HG02610 (cell line): ENCODE data around the gene LCN15.
"Not testable (repeated sequence)": the region's sequence is repeated elsewhere in the genome, so short reads cannot be mapped to it uniquely, and the experiment has no call there.

Source experiments
- ATAC-seq: cut with Tn5 transposase; IDR thresholded peaks from one replicate; pipeline ENCODE4 v1.9.1; 2021; ENCODE audit warnings: mild to moderate bottlenecking, moderate library complexity; ENCODE audit not compliant: unreplicated experiment

LCN15 gene, protein sequence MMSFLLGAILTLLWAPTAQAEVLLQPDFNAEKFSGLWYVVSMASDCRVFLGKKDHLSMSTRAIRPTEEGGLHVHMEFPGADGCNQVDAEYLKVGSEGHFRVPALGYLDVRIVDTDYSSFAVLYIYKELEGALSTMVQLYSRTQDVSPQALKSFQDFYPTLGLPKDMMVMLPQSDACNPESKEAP

GRCh38 chr9:136764301-136764891 lies at the start of gene LCN15:
TSS of gene LCN15 (minus strand) at chr9:136764518. CDS start at chr9:136764488, 30 bp downstream.
- no peak for ATAC-seq

GRCh38 chr9:136808806-136809158 lies 44.5 kb upstream of the LCN15 start:
- ATAC-seq = no peak

DNA sequence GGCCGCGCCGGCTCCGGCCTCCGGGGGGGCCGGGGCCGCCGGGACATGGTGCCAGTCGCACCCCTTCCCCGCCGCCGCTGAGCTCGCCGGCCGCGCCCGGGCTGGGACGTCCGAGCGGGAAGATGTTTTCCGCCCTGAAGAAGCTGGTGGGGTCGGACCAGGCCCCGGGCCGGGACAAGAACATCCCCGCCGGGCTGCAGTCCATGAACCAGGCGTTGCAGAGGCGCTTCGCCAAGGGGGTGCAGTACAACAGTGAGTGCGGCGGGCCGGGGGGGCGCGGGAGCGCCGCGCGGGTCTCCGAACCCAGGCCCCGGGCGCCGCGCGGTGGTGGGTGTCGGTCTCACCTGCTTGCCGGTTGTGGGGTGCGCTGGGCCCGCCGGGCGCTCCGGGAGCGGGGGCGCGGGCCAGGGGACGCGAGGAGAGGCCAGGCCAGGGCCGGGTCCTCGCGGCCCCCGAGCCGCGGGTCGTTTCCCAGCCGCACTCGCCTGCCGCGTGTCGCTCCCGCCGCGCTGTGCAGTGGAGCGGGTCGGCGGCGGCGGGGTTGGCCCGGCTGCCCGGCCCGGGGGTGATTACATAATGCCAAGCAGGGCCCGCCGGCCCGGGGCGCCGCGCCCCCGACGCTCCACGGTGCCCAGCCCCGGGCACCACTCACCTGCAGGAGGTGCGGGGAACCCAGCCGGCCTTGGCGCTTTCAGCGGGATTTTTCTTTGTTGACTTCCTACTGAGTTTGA lies 43.9 kb upstream of the LCN15 start:
- peak; percentile 24 for ATAC-seq

DNA sequence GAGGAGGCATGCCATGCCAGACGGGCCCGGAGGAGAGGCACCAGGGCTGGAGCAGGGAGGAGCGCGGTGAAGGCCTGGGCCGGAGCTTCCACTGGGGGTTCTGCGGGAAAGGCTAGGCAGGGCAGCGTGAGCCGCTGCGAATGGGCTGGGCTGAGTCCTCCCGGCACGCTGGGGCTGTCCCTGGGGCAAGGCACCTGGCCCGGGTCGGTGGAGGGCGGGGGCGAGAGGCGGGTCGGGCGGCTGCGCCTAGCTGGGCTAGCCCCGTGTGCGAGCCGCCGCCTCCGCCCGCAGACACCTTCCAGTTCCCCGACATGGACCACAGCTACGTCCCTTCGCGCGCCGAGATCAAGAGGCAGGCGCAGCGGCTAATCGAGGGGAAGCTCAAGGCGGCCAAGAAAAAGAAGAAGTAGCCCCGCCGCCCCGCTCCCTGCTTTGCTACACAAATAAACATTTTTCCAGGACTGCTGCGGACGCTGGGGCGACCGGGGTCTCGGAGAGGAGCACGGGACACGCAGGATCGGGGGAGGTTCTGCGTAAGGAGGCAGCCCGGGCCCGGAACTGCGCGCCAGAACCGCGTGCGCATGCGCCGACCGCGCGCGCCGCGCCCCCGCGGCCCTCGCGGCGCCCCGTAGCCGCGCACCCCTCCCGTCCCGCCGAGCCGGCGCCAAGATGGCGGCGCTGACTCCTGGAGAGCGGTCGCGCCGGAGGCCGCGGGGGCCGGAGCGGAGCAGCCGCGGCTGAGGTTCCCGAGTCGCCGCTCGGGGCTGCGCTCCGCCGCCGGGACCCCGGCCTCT lies 43.2 kb upstream of the LCN15 start, which contains the start of gene RABL6:
RABL6 (plus strand) TSS at position 668 of the 794 bp plus-strand sequence. CDS start 249 bp downstream, outside the sequence.
- peak; percentile 69 for ATAC-seq

DNA sequence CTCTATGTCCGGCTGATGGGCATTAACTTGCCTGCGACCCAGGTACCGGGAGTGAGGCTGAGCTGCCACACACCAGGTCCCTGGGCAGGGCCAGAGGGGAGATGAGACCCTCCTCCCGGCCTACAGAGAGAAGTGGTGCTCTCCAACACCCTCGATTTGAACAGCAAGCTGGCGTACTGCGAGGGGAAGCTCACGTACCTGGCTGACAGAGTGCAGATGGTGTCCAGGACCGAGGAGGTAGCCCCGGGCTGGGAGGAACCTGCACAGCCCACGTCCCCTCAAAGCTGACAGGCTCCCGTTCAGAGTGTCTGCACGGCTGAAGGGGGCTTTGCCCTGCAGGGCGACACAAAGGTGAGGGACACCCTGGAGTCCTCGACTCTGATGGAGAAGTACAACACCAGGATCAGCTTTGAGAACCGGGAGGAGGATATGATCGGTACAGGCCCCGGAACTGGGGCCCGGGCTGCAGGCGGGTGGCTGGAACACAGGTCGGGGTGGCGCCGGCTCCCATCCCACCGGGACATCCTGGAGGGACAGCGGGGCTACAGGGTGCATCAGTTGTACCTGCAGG lies 42.4 kb upstream of the LCN15 start:
- no peak for ATAC-seq

GRCh38 chr9:136806067-136806466 lies 41.7 kb upstream of the LCN15 start:
- no peak for ATAC-seq

DNA sequence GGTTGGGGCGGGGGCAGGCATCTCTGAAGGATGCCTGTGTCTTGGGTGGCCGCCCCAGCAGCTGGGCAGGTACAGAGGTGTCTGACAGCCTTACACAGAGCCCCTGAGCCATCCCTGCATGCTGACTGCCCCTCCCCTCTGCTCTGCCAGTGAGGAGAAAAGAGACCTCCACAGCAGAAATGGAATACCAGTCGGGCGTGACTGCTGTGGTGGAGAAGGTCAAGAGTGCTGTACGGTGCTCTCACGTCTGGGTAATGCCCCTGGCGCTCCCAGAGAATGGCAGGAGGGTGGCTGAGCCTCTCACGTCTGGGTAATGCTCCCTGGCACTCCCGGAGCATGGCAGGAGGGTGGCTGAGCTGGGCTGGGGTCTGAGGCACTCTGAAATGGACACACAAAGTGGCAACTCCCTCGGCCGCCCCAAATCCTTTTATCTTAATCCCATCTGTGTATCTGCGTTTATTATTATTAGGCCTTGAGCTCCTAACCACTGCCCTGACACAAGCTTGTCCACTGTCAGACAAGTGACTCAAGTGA lies 41.0 kb upstream of the LCN15 start:
- no peak for ATAC-seq

DNA sequence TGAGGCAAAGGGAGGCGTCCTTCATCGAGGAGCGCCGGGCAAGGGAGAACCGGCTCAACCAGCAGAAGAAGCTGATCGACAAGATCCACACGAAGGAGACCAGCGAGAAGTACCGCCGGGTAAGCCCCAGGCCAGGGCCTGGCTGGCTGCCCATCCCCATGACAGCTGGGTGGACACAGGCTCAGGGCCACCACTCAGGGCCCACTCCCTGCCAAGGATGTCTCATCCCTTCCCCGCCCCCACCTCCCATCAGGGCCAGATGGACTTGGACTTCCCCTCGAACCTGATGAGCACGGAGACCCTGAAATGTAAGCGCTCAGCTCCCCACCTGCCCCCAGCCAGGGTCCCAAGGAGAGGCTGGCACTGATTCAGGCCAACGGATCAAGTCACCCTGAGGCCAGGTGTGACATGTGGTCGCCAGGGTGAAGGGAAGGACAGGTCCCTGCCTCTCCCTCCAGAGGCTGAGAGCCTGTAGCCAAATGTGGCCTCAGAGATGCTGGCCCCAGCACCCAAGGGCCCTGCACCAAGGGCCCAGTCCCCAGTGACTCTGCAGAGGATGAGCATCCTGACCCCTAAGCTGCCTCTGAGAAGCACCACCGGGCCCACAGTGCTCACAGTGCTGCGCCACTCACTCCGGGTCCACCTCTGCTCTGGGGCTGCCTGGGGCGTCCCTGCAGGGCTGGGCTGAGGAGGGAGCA lies 40.3 kb upstream of the LCN15 start:
- ATAC-seq = no peak

GRCh38 chr9:136803551-136804508 lies 39.5 kb upstream of the LCN15 start:
- no peak for ATAC-seq

- not testable (repeated sequence) for ATAC-seq
These were observed 38.8 kb upstream of the LCN15 start for GRCh38 chr9:136803009-136803550.

DNA sequence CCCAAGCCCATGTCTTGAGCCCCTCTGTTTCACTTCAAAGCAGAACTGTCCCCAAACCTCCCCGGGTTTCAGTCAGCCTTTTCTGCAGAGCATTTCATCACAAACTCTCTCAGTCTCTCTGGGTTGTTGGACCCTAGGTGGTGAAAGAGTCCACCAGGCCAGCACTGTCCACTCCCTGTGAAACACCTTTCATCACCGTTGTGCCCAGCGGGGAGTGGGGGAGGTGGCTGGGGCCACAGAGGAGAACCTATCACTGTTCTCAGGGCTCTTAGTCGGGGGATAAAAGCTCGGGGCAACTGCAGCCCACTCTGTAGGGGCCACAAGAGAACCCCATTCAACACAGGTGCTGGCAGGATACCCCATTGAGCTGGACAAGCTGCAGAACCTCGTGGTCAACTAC lies 38.0 kb upstream of the LCN15 start:
- ATAC-seq = no peak

- ATAC-seq = no peak
These were observed 35.7 kb upstream of the LCN15 start for GRCh38 chr9:136799854-136800657.

DNA sequence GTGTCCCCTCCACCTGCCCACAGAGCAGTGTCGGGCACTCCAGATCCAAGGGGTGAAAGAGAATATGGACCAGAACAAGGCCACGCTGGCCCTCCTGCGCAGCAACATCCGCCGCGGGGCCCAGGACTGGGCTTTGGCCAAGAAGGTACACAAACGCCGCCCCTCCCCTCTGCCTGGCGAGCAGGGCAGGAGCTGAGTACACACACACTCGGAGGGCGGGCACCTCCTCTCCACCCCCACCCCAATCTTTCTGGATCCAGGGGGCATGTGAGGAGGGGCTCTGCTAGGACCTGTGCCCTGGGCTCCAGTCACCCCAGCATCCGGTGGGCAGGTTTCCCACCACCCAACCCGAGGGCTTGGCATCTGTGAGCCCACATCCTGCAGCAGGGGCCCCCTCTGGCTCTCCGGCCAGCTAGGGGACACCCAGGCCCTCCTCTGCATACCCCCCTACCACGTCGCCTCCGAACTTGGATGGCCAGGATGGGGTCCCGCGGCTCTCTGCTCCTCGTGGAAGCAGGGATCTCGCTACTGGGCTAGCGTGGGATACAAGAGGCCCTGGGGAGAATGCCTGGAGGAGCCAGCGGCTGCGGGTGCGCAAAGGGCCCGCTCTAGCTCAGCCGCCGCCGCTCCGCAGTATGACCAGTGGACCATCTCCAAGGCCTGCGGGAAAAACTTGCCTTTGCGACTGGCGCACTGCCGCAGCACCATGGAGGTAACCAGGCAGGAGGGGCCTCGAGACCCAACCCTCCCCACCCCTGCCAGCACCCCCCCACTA lies 34.9 kb upstream of the LCN15 start:
- ATAC-seq = no peak

DNA sequence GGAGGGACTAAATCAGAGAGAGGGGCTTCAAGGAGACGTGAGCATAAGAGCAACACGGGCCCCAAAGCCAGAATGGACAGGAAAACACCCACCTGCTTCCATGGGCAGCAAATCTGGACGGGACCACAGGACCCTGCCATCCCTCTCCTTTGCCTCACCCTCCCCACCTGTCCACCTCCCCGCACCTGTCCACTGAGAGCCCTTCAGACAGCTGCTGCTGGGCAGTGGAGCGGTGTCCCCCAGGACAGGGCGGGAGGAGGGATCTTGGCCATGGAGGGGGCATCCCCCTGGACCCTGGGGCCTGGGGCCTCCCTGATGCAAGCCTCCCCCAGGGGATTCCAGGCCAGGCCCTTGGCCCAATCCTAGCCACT lies 34.4 kb upstream of the LCN15 start:
- ATAC-seq = no peak

DNA sequence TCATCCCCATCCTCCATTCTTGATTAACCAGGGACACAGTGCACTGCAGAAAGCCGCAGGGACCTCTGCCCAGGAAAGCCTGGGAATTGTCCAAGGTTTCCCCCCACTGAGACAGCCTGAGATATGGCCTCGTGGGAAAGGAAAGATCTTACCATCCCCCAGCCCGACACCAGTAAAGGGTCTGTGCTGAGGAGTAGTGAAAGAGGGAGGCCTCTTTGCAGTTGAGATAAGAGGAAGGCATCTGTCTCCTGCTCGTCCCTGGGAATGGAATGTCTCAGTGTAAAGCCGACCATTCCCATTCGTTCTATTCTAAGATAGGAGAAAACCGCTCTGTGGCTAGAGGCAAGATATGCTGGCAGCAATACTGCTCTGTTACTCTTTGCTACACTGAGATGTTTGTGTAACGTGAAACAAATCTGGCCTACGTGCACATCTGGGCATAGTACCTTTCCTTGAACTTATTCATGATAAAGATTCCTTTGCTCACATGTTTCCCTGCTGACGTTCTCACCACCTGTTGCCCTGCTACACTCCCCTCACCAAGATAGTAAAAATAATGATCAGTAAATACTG lies 32.5 kb upstream of the LCN15 start:
- not testable (repeated sequence) for ATAC-seq

DNA sequence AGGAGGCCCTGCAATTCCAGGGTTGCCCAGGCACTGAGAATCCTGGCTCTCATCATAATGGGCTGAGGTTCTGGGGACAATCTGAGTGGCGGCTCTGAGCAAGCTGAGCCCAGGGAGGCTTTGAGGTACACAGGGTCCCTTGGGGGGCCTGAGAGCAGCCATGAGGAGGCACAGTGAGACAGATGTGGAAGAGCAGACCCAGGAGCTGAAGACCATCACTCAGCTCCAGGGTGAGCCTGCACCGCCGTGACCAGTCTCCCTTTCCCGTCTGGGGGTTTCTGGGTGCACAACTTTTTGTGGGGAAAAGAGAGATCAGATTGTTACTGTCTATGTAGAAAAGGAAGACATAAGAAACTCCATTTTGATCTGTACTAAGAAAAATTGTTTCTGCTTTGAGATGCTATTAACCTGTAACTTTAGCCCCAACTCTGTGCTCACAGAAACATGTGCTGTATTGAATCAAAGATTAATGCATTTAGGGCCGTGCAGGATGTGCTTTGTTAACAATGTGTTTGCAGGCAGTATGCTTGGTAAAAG lies 32.0 kb upstream of the LCN15 start, which contains the start of gene CCDC183:
CCDC183 (plus strand) TSS at position 101 of the 537 bp plus-strand sequence; CDS start at position 161, 60 bp downstream.
- ATAC-seq = no peak

DNA sequence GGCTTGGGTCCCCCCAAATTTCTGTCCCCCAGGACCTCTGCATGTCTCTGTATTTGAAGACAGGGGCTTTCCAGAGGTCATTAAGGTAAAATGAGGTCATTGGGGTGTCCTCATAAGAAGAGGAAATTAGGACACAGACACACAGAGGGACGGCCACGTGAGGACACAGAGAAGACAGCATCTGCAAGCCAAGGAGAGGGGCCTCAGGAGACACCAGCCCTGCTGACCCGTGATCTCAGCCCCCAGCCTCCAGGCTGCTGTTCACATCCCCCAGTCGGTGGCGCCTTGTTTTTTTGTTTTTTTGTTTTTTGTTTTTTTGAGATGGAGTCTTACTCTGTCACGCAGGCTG lies 30.7 kb upstream of the LCN15 start:
- no peak for ATAC-seq
